Left renal pelvis (tissue), 4 donors: ENCODE data around the gene CD4. TPM values are rescaled to one million over a fixed set of nuclear protein-coding genes. Genes with fewer than 3 reads are reported as not detected.
"Not testable (repeated sequence)": the region's sequence is repeated elsewhere in the genome, so short reads cannot be mapped to it uniquely, and the experiment has no call there.

Experiments
- DNase-seq, 4 donors: peaks; one replicate each; pipeline ENCODE4 v3.0.0-alpha.2; 2013; ENCODE audit warnings: low read depth in 4 of 4, low spot score in 3 of 4
- polyA plus RNA-seq, 4 donors: library from polyadenylated mRNA; unstranded; fragments of 120-200 nt; gene quantifications; one replicate each; pipeline ENCODE4 v1.2.1, GENCODE V29; 2013; ENCODE audit not compliant: insufficient read length in 4 of 4

Gene CD4
- polyA plus RNA-seq: 10 to 100 TPM; 18.7 to 31.0 (median 26.5) TPM

GRCh38 chr12:6788972-6789924, at the start of gene CD4:
Gene CD4 (plus strand): TSS chr12:6789528. CDS start chr12:6800139, 10,611 bp downstream.
- no peak for DNase-seq

GRCh38 chr12:6742080-6742479, 47.2 kb upstream of the CD4 start:
- not testable (repeated sequence) for DNase-seq

- DNase-seq: no peak
These were observed 46.5 kb upstream of the CD4 start for GRCh38 chr12:6742834-6743233.

GRCh38 chr12:6743300-6743699, 46.0 kb upstream of the CD4 start:
- DNase-seq: not testable (repeated sequence)

- DNase-seq: no peak
These were observed 43.4 kb upstream of the CD4 start for GRCh38 chr12:6745741-6746525.

- no peak for DNase-seq
These were observed 42.1 kb upstream of the CD4 start for GRCh38 chr12:6747216-6747615.

- no peak for DNase-seq
These were observed 40.6 kb upstream of the CD4 start for GRCh38 chr12:6748761-6749160.

- DNase-seq: no peak
These were observed 38.8 kb upstream of the CD4 start for GRCh38 chr12:6750506-6750905.

- DNase-seq: no peak
These were observed 37.6 kb upstream of the CD4 start for GRCh38 chr12:6751767-6752166.

GRCh38 chr12:6752167-6752920, 37.0 kb upstream of the CD4 start:
- no peak for DNase-seq

- DNase-seq: peak; percentile 95 to 97 (median 96)
These were observed 36.2 kb upstream of the CD4 start, which contains the start of gene MLF2 for GRCh38 chr12:6752921-6753771. Gene MLF2 (minus strand): TSS chr12:6753141. CDS start chr12:6752334, 807 bp downstream.

GRCh38 chr12:6753772-6754356, 35.5 kb upstream of the CD4 start:
- no peak for DNase-seq

- no peak for DNase-seq
These were observed 34.9 kb upstream of the CD4 start for GRCh38 chr12:6754411-6754810.

- DNase-seq: no peak
These were observed 32.2 kb upstream of the CD4 start for GRCh38 chr12:6757028-6757690.

- DNase-seq: no peak
These were observed 30.7 kb upstream of the CD4 start for GRCh38 chr12:6758506-6759095.

- no peak for DNase-seq
These were observed 29.6 kb upstream of the CD4 start for GRCh38 chr12:6759741-6760140.

GRCh38 chr12:6763380-6763779, 25.9 kb upstream of the CD4 start:
- no peak for DNase-seq
